ENCODE measurements around the gene DPP8. TPM values are rescaled to one million over a fixed set of nuclear protein-coding genes. Genes with fewer than 3 reads are reported as not detected.
A peak's percentile ranks its signal among the peaks of the same experiment; 100 is the strongest.

The DPP8 gene
- total RNA-seq, 2 experiments from 2014 or later = 25.8 to 26.4 TPM

DNA sequence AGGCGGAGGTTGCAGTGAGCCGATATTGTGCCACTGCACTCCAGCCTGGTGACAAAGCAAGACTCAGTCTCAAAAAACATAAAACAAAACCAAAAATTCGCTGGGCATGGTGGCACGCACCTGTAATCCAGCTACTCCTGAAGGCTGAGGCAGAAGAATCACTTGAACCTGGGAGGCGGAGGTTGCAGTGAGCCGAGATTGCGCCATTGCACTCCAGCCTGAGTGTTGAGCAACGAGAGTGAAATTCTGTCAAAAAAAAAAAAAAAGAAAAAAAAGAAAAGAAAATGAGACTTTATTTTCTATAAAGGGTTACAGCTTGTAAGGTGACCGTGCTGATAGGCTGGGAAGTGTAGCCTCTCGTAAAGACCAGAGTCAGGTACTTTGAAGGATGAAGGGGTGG, 6.7 kb upstream of the DPP8 start:
- ATAC-seq (no peak), DNase-seq (no peak)
- Mint-ChIP-seq H3K4me1 (no peaks in the 10 kb centered on the region), H3K27me3 (no peaks in the 10 kb centered on the region), H3K36me3 (ENCODE audit: low read depth) (no peaks in the 10 kb centered on the region), H3K27ac (no peak overlapping the region), H3K4me3 (no peak overlapping the region), H3K9me3 (ENCODE audit: low read depth) (no peaks in the 10 kb centered on the region)
- ChIA-PET POLR2A (no interaction called here), CTCF (interaction anchor here (0.6 kb wide), 1 partner anchor 707 kb away, joined by 3 read pairs; no protein-coding TSS in a partner anchor)
- intact Hi-C loops (cut with DNase I, micrococcal nuclease) = no loop called here

DNA sequence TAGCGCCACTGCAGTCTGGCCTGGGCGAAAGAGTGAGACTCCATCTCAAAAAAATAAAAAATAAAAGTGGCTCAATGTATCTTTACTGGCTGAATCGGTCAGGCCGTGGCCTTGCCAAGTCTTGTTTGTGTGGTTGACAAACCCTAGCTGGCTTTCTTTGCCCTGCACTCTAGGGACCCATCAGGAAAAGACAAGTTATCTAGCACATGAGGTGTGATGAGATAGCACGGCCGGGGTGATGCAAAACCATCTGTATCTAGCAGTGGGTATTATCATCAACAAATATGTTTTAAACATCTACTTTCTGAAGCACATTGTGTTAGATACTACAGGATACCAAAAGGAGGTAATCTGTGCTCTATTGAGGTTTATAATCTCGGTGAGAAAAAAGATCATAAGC, 3.9 kb upstream of the DPP8 start:
- DNase-seq (no peak), ATAC-seq (no peak)
- H3K9me3 Mint-ChIP-seq (ENCODE audit: low read depth) = no peaks in the 10 kb centered on the region
- ChIA-PET POLR2A (no interaction called here), CTCF (no interaction called here)
- no peaks in the 10 kb centered on the region for H3K27me3 Mint-ChIP-seq
- intact Hi-C loops (cut with DNase I, micrococcal nuclease) = no loop called here
- peaks cover 4% of the 10 kb centered on the region for H3K4me1 Mint-ChIP-seq
- H3K27ac Mint-ChIP-seq = no peak overlapping the region
- H3K36me3 Mint-ChIP-seq (ENCODE audit: low read depth) = no peaks in the 10 kb centered on the region
- no peak overlapping the region for H3K4me3 Mint-ChIP-seq

DNA sequence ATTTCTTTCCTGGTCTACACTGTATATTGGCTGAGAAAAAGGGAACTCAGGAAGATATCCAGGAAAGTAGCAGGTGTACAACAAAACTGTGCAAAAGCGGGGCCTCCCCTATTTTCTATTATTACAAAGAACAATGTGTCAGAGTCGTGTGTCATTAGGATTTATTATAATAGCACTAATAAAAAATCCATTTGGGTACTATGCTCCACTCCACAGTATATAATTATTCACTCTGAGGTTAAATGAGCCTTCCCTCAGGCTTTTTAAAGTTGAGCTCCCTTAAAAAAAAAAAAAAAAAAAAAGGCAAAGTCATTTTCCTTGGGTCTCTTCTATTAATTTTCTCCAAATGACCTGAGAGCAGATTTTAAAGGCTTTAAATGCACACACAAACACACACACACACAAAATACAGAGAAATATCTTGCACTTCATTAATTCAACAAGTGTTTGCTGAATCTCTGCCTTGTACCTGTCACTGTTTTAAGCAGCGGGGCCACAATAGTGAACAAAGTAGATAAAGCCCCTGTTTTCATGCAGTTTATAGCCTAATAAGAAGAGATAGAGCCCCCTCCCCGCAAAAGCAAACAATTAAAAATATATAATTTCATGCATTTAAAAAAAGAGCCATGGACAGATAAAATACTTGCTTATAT, 1.3 kb upstream of the DPP8 start:
- CTCF ChIA-PET = interaction anchor here (0.6 to 1.6 kb wide), 6 partner anchors 9 to 99 kb away, joined by 3 to 6 read pairs (median 4); partner anchors contain the start of gene HACD3
- no peaks in the 10 kb centered on the region for H3K27me3 Mint-ChIP-seq

DNA sequence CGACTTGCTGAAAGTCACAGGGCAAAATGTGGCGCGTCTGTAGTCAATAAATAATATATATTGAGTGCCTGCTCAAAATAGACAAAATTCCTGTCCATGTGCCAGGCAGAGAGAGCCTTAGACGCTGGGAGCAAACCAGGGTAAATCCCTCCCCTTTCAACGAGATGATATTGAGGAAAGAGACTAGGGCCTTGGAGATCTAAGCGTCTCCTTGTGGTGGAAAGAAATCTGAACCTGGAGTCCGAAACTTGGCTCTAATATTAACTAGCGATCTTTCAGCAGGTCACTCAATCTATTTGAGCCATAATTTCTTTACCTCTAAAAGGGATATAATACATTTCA, 348 bp upstream of the DPP8 start:
- DNase-seq (no peak), ATAC-seq (peak; percentile 1)
- ChIA-PET POLR2A (interaction anchor here (1.0 kb wide), 1 partner anchor 12 kb away, joined by 4 read pairs; the partner anchor contains the start of gene HACD3), CTCF (interaction anchor here (0.6 to 1.6 kb wide), 6 partner anchors 10 to 98 kb away, joined by 3 to 6 read pairs (median 4); partner anchors contain the start of gene HACD3)
- peak overlapping the region; percentile 91 for H3K4me3 Mint-ChIP-seq
- no peaks in the 10 kb centered on the region for H3K9me3 Mint-ChIP-seq (ENCODE audit: low read depth)
- H3K27ac Mint-ChIP-seq = peak overlapping the region; percentile 88
- peaks cover 10% of the 10 kb centered on the region for H3K36me3 Mint-ChIP-seq (ENCODE audit: low read depth)
- intact Hi-C loops (cut with DNase I, micrococcal nuclease) = loop anchor here (1.0 to 2.0 kb wide), 13 partner anchors 12 to 987 kb away; partner anchors contain the start of genes HACD3 (in 2 of the 2), CLPX (in 1 of the 2), DENND4A (in 1 of the 2) and DIS3L (in 1 of the 2)
- H3K27me3 Mint-ChIP-seq = no peaks in the 10 kb centered on the region
- H3K4me1 Mint-ChIP-seq = peaks cover 31% of the 10 kb centered on the region

More for the DNA sequence above, 1.3 kb upstream of the DPP8 start:
- Mint-ChIP-seq H3K4me1 (peaks cover 25% of the 10 kb centered on the region), H3K9me3 (ENCODE audit: low read depth) (no peaks in the 10 kb centered on the region), H3K36me3 (ENCODE audit: low read depth) (peaks cover 8% of the 10 kb centered on the region), H3K27ac (no peak overlapping the region), H3K4me3 (no peak overlapping the region)
- POLR2A ChIA-PET = interaction anchor here (1.0 kb wide), 1 partner anchor 11 kb away, joined by 4 read pairs; the partner anchor contains the start of gene HACD3
- no peak for ATAC-seq
- DNase-seq = no peak
- intact Hi-C loops (cut with DNase I, micrococcal nuclease) = no loop called here

DNA sequence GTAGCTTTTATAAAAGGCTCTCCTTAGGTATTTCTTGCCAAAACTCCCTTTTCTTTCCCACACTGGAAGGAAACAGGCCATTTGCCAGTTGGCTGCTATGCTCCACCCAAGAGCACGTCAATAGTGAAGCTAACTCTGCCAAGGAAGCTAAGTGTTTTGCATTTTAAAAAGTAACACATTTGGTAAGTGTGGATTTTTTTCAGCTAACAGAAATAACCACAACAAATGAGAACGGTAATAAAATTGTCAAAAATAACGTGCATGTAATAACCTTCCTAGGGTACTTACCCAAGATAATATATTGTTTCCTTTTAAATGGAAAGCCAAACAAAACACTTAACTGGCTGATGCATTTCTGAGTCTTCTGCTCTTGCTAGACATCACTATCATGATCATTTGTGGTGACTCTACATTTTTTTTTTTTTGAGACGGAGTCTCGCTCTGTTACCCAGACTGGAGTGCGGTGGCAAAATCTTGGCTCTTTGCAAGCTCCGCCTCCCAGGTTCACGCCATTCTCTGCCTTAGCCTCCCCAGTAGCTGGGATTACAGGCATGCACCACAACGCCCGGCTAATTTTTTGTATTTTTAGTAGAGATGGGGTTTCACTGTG, 4.6 kb downstream of the DPP8 start:
- Mint-ChIP-seq H3K4me3 (no peak overlapping the region), H3K27ac (no peak overlapping the region), H3K27me3 (no peaks in the 10 kb centered on the region), H3K4me1 (peaks cover 40% of the 10 kb centered on the region), H3K36me3 (ENCODE audit: low read depth) (peaks cover 26% of the 10 kb centered on the region), H3K9me3 (ENCODE audit: low read depth) (no peaks in the 10 kb centered on the region)
- POLR2A ChIA-PET = interaction anchor here (0.8 kb wide), 1 partner anchor 17 kb away, joined by 10 read pairs; the partner anchor contains the start of gene HACD3
- ATAC-seq (no peak), DNase-seq (no peak)
- intact Hi-C loops (cut with DNase I, micrococcal nuclease) = no loop called here
- CTCF ChIA-PET = interaction anchor here (1.7 kb wide), 1 partner anchor 16 kb away, joined by 3 read pairs; no protein-coding TSS in a partner anchor

DNA sequence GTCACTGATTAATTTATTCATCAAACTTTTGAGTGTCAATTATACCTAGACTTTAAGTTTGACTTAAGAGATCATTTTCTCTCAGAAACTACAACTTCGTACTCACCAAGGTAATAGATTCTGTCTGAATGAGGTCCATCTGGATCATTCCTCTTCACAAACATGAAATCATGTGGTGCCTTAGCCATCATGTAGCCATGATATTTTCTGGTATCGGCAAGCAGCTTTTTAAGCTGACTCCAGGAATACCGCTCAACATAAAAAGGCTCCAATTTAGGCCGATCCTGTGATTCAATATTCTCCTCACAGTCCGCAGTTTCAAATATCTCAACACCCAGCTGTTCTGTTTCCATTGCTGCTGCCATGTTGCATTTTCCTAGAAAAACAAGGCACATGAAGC, 5.3 kb downstream of the DPP8 start:
- H3K4me3 Mint-ChIP-seq = no peak overlapping the region
- no peaks in the 10 kb centered on the region for H3K27me3 Mint-ChIP-seq
- intact Hi-C loops (cut with DNase I, micrococcal nuclease) = no loop called here
- H3K4me1 Mint-ChIP-seq = peaks cover 38% of the 10 kb centered on the region
- H3K36me3 Mint-ChIP-seq (ENCODE audit: low read depth) = peaks cover 26% of the 10 kb centered on the region
- no peaks in the 10 kb centered on the region for H3K9me3 Mint-ChIP-seq (ENCODE audit: low read depth)
- no peak overlapping the region for H3K27ac Mint-ChIP-seq
- CTCF ChIA-PET = interaction anchor here (1.7 kb wide), 1 partner anchor 17 kb away, joined by 3 read pairs; no protein-coding TSS in a partner anchor
- POLR2A ChIA-PET = interaction anchor here (0.6 to 0.8 kb wide), 3 partner anchors 18 to 943 kb away, joined by 3 to 10 read pairs (median 3); partner anchors contain the start of gene HACD3
- DNase-seq = no peak
- ATAC-seq = no peak

DNA sequence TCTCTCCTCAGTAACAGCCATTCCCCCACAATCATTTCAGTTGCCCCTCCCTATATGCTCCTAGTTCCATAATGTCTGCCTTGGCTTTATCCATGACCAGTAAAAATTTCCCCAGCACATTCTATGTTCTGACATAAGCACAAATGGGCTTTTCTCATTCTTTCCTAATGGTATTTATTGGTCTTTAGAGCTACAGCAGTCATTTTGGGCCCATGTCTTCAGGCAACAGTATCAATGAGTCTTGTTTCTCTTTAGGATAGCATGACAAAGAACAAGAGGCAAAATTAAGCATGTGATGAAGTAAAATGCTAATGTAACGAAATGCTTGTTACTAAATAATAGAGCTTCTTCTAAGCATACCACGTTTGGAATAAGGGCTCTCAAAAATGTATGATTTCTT, 8.2 kb downstream of the DPP8 start:
- H3K27me3 Mint-ChIP-seq = no peaks in the 10 kb centered on the region
- DNase-seq = no peak
- ChIA-PET CTCF (interaction anchor here (1.0 to 1.2 kb wide), 2 partner anchors 10 to 16 kb away, joined by 4 read pairs; no protein-coding TSS in a partner anchor), POLR2A (no interaction called here)
- peaks cover 27% of the 10 kb centered on the region for H3K36me3 Mint-ChIP-seq (ENCODE audit: low read depth)
- H3K4me3 Mint-ChIP-seq = no peak overlapping the region
- peaks cover 20% of the 10 kb centered on the region for H3K4me1 Mint-ChIP-seq
- ATAC-seq = no peak
- no peak overlapping the region for H3K27ac Mint-ChIP-seq
- intact Hi-C loops (cut with DNase I, micrococcal nuclease) = no loop called here
- no peaks in the 10 kb centered on the region for H3K9me3 Mint-ChIP-seq (ENCODE audit: low read depth)

DNA sequence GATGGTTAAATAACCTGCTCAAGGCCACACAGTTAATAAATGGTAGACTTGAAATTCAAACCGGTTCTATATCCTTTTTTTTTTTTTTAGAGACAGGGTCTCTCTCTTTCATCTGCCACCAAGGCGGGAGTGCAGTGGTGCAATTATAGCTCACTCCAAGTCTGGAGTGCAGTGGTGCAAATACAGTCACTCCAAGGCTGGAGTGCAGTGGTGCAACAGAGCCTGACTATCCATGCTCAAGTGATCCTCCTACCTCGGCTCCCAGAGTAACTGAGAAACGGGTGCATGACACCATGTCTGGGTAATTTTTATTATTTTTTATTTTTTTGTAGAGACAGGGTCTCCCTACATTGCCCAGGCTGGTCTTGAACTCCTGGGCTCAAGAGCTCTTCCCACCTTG, 23.4 kb downstream of the DPP8 start:
- H3K9me3 Mint-ChIP-seq (ENCODE audit: low read depth) = no peaks in the 10 kb centered on the region
- DNase-seq (no peak), ATAC-seq (no peak)
- CTCF ChIA-PET = interaction anchor here (0.6 to 0.9 kb wide), 3 partner anchors 16 to 224 kb away, joined by 3 to 4 read pairs (median 3); no protein-coding TSS in a partner anchor
- no peaks in the 10 kb centered on the region for H3K27me3 Mint-ChIP-seq
- H3K4me1 Mint-ChIP-seq = no peaks in the 10 kb centered on the region
- peaks cover 17% of the 10 kb centered on the region for H3K36me3 Mint-ChIP-seq (ENCODE audit: low read depth)
- intact Hi-C loops (cut with DNase I, micrococcal nuclease) = no loop called here
- no peak overlapping the region for H3K27ac Mint-ChIP-seq
- H3K4me3 Mint-ChIP-seq = no peak overlapping the region
- POLR2A ChIA-PET = no interaction called here

DNA sequence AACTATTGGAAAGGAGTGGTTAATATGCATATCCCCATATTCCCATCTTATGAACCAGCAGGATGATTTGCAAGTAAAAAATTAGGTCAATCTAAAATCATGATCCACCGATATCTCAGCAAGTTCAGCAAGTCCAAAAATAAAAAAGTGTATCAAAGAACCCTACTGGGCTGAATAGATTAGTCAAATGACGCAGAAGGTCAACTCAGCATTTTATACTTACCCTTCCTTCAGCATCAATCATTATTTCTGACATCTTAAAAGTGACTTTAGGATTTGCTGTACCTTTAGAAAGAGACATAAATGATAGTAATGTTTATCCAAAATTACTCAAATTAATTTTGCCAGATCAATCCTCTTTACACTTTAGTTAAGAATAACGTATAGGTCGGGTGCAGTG, 32.6 kb downstream of the DPP8 start:
- intact Hi-C loops (cut with DNase I, micrococcal nuclease) = no loop called here
- ATAC-seq (no peak), DNase-seq (no peak)
- Mint-ChIP-seq H3K4me3 (no peak overlapping the region), H3K9me3 (ENCODE audit: low read depth) (no peaks in the 10 kb centered on the region), H3K27ac (no peak overlapping the region), H3K4me1 (no peaks in the 10 kb centered on the region), H3K27me3 (no peaks in the 10 kb centered on the region), H3K36me3 (ENCODE audit: low read depth) (peaks cover 33% of the 10 kb centered on the region)
- CTCF ChIA-PET = no interaction called here
- POLR2A ChIA-PET = no interaction called here

DNA sequence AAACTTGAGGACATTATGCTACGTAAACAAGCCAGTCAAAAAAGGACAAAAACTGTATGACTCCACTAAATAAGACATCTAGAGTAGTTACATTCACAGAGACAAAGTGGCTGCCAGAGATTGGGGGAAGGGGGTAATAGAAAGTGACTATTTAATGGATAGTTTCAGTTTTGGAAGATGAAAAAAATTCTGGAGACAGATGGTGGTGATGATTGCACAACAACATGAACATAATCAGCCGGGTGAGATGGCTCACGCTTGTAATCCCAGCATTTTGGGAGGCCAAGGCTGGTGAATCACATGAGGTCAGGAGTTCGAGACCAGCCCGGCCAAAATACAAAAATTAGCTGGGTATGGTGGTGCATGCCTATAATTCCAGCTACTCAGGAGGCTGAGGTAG, 40.6 kb downstream of the DPP8 start:
- POLR2A ChIA-PET = no interaction called here
- no peak overlapping the region for H3K27ac Mint-ChIP-seq
- H3K36me3 Mint-ChIP-seq (ENCODE audit: low read depth) = peaks cover 26% of the 10 kb centered on the region
- H3K4me1 Mint-ChIP-seq = no peaks in the 10 kb centered on the region
- no peak for DNase-seq
- CTCF ChIA-PET = interaction anchor here (0.7 kb wide), 1 partner anchor 170 kb away, joined by 3 read pairs; no protein-coding TSS in a partner anchor
- ATAC-seq = no peak
- no peaks in the 10 kb centered on the region for H3K27me3 Mint-ChIP-seq
- H3K9me3 Mint-ChIP-seq (ENCODE audit: low read depth) = no peaks in the 10 kb centered on the region
- H3K4me3 Mint-ChIP-seq = no peak overlapping the region
- intact Hi-C loops (cut with DNase I, micrococcal nuclease) = no loop called here

DNA sequence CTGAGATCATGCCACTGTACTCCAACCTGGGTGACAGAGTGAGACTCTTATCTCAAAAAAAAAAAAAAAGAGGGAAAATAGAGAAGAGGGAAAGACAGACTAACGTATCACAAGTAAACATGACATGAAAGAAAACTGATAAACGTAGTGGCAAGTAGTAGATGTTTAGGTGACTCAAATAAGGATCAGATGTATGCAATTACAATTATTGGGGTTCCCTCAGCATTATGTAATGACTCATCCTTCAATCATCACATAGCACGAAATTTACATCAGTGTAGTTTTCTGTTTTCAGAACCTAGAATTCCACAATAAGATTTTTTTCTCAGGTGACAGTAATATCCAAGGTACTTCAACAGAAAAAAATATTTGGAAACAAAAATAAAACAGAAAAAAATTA, 46.6 kb downstream of the DPP8 start:
- peak; percentile 26 for ATAC-seq

More for the DNA sequence above, 46.6 kb downstream of the DPP8 start:
- intact Hi-C loops (cut with DNase I, micrococcal nuclease) = no loop called here
- ChIA-PET CTCF (interaction anchor here (0.6 kb wide), 1 partner anchor 387 kb away, joined by 3 read pairs; no protein-coding TSS in a partner anchor), POLR2A (no interaction called here)
- Mint-ChIP-seq H3K9me3 (ENCODE audit: low read depth) (no peaks in the 10 kb centered on the region), H3K4me3 (no peak overlapping the region), H3K27me3 (no peaks in the 10 kb centered on the region), H3K27ac (no peak overlapping the region), H3K36me3 (ENCODE audit: low read depth) (peaks cover 27% of the 10 kb centered on the region), H3K4me1 (no peaks in the 10 kb centered on the region)
- no peak for DNase-seq

Measured in activated CD4-positive, alpha-beta T cell treated with anti-CD3 and anti-CD28 coated beads for 36 hours (primary cell).